ENCODE data around the gene GPATCH3. TPM values are rescaled to one million over a fixed set of nuclear protein-coding genes. Genes with fewer than 3 reads are reported as not detected.

The GPATCH3 gene
- total and polyA plus RNA-seq, 2 of the 4 experiments (the other 2 are of a cell fraction) = 5.2 to 8.0 TPM

DNA sequence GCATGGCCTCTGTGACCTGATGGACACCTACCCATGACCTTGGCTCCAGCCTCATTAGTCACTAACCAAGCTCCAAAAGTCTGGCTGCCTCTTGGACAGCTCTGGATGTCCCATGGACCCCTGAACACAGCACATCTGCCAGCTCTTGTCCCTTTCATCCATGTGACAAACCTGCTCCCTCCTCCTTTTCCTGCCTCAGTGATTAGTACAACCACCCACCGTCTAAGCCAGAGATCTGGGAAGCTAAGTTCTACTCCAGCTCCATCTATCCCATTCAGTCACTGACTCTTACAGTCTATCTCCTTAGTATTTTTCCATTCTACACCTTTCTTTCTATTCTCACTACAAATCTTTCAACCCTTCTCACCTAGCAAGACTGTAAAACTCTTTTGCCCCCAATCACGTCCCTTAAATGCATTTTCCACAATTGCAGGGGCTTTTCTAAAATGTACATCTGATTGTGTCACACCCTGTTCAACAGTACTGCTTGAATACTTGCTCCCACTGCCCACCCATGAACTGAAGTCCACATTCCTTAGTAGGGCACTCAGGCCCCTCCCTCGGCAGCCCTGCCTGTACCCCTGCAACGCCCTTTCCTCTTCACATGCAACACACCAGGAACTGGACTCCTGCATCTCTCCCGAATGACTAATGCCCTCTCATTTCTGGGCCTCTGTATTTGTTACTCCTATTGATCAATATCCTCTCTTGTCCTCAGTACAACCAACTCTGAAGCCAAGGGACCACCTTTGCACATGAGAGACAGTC is 17.4 kb downstream of the GPATCH3 start:
- BruUV-seq (replicated peaks) = no TSS peak
- ATAC-seq (ENCODE audit: low read depth) = no peak
- no peaks in the 10 kb centered on the region for H3K9me3 ChIP-seq (ENCODE audit: control insufficient read depth, insufficient read depth, low read length)
- no peak overlapping the region for H3K4ac ChIP-seq (ENCODE audit: low read depth, low read length)
- H3K14ac ChIP-seq (replicated peaks; ENCODE audit: low read depth, low read length) = no peak overlapping the region
- intact Hi-C loops (cut with micrococcal nuclease) (no loop called here), dilution Hi-C loops (cut with HindIII; ENCODE audit: low sequenced_read_pairs, unreplicated experiment) (no loop called here), in situ Hi-C loops (cut with MboI; ENCODE audit: low sequenced_read_pairs) (no loop called here)
- no peak overlapping the region for H4K91ac ChIP-seq (ENCODE audit: insufficient read depth, low read depth, low read length)
- H3K9me1 ChIP-seq (ENCODE audit: insufficient read depth, low read length) = no peaks in the 10 kb centered on the region
- no peak for DNase-seq
- H3K23ac ChIP-seq (ENCODE audit: low read depth, low read length) = no peak overlapping the region
- H3K27me3 ChIP-seq (ENCODE audit: control insufficient read depth, insufficient read depth, low read length) = no peaks in the 10 kb centered on the region
- H3K4me1 ChIP-seq (ENCODE audit: control insufficient read depth, insufficient read depth, low read length) = no peaks in the 10 kb centered on the region
- no peak overlapping the region for H3K4me3 ChIP-seq (ENCODE audit: insufficient read depth, low read depth, low read length)
- H3K9ac ChIP-seq (ENCODE audit: low read depth, low read length) = no peak overlapping the region
- 94% methylated on average over 4 of the region's 5 CpGs; no CpG with 5 or more reads in 1 of the 2 experiments for WGBS, 2 experiments (ENCODE audit: extremely low coverage in 2 of 2, insufficient read length in 1 of 2)
- H3K18ac ChIP-seq (ENCODE audit: low read depth, low read length) = no peak overlapping the region
- peaks cover 11% of the 10 kb centered on the region for H4K20me1 ChIP-seq (ENCODE audit: insufficient read depth, low read length)
- no peak overlapping the region for H2BK15ac ChIP-seq (ENCODE audit: low read depth, low read length)
- no peak overlapping the region for H3K4me2 ChIP-seq (ENCODE audit: low read depth, low read length)
- ChIA-PET CTCF (no interaction called here), POLR2A (ENCODE audit: unreplicated experiment) (no interaction called here)
- no peak overlapping the region for H3K56ac ChIP-seq (ENCODE audit: extremely low read depth, insufficient read depth, low read length)
- H3K79me1 ChIP-seq (ENCODE audit: low read depth in 1 of 2, low read length in 2 of 2) = peaks cover 14 to 39% of the 10 kb centered on the region in 2 experiments; a peak in 3 of 4 replicates
- H2BK120ac ChIP-seq (ENCODE audit: low read depth, low read length) = no peak overlapping the region
- H3K27ac ChIP-seq (ENCODE audit: insufficient read depth, low read length) = no peak overlapping the region
- H2AK5ac ChIP-seq (ENCODE audit: low read depth, low read length) = no peak overlapping the region
- TF ChIP-seq, protein P1, sequence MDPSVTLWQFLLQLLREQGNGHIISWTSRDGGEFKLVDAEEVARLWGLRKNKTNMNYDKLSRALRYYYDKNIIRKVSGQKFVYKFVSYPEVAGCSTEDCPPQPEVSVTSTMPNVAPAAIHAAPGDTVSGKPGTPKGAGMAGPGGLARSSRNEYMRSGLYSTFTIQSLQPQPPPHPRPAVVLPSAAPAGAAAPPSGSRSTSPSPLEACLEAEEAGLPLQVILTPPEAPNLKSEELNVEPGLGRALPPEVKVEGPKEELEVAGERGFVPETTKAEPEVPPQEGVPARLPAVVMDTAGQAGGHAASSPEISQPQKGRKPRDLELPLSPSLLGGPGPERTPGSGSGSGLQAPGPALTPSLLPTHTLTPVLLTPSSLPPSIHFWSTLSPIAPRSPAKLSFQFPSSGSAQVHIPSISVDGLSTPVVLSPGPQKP (IDR thresholded peaks at IDR 0.05; ENCODE audit: borderline replicate concordance, low read depth, low read length) = no peak
- TF ChIP-seq BHLHE40 (IDR thresholded peaks at IDR 0.05; ENCODE audit: low read depth, low read length) = no peak
- TF ChIP-seq CEBPB (IDR thresholded peaks at IDR 0.05; ENCODE audit: low read depth, low read length) = no peak
- no peak overlapping the region for H2AFZ ChIP-seq (replicated peaks; ENCODE audit: low read length, poor library complexity)
- no peak overlapping the region for H4K5ac ChIP-seq (ENCODE audit: low read depth, low read length)
- no peak overlapping the region for H4K8ac ChIP-seq (ENCODE audit: low read depth in 2 of 2, low read length in 2 of 2)
- peaks cover 61% of the 10 kb centered on the region for H3K36me3 ChIP-seq (ENCODE audit: control insufficient read depth, insufficient read depth, low read length)
- no peak overlapping the region for H2AK9ac ChIP-seq (replicated peaks; ENCODE audit: low read depth, low read length, poor library complexity)
- H2BK5ac ChIP-seq (ENCODE audit: low read depth, low read length, poor library complexity, severe bottlenecking) = no peak overlapping the region
- H2BK20ac ChIP-seq (ENCODE audit: low read depth, low read length) = no peak overlapping the region

Measured in IMR-90 (cell line).